ENCODE measurements around the gene HUNK. TPM values are rescaled to one million over a fixed set of nuclear protein-coding genes. Genes with fewer than 3 reads are reported as not detected.

Gene HUNK
- total and polyA plus RNA-seq, 2 of the 8 experiments (the other 6 are each of a cell fraction or from before 2014, with no cell fraction given), result 1.9 to 10.2 TPM

- TF ChIP-seq TCF12 (IDR thresholded peaks at IDR 0.05; ENCODE audit: low read depth, low read length), result 0 out of 2 replicates have a peak, but pooled peaks have one; percentile 17
- TF ChIP-seq CTCF (IDR thresholded peaks at IDR 0.05; ENCODE audit: control extremely low read depth in 1 of 3, insufficient read depth in 1 of 3, low read depth in 1 of 3, low read length in 3 of 3), result peak; percentile 62 to 95 (median 81)
- TF ChIP-seq JUND (IDR thresholded peaks at IDR 0.05; ENCODE audit: low read length), result 0 out of 2 replicates have a peak, but pooled peaks have one; percentile 18
- peak; percentile 19; the same call in 1 of the 2 replicates for TF ChIP-seq E2F6 (IDR thresholded peaks at IDR 0.05)
- no peak for TF ChIP-seq EP300 (IDR thresholded peaks at IDR 0.05; ENCODE audit: borderline replicate concordance in 1 of 2, low read depth in 2 of 2, low read length in 2 of 2)
- no peak for TF ChIP-seq CEBPB (IDR thresholded peaks at IDR 0.05; ENCODE audit: low read depth, low read length)
- TF ChIP-seq CREB1 (IDR thresholded peaks at IDR 0.05), result no peak
- TF ChIP-seq SP4 (IDR thresholded peaks at IDR 0.05; ENCODE audit: low read length), result no peak
- 0 out of 2 replicates have a peak, but pooled peaks have one; percentile 35 for TF ChIP-seq GABPA (IDR thresholded peaks at IDR 0.05; ENCODE audit: borderline replicate concordance, insufficient read depth, low read length)
- TF ChIP-seq TAF1 (IDR thresholded peaks at IDR 0.05; ENCODE audit: low read depth, low read length), result no peak
- TF ChIP-seq KDM1A (IDR thresholded peaks at IDR 0.05; ENCODE audit: borderline replicate concordance, low read length), result no peak
- TF ChIP-seq CTBP2 (IDR thresholded peaks at IDR 0.05; ENCODE audit: borderline replicate concordance, insufficient read depth, insufficient read length, low read length), result peak; percentile 56
- no peak for TF ChIP-seq CBX5 (IDR thresholded peaks at IDR 0.05; ENCODE audit: low read depth, low read length)
Observed at GRCh38 chr21:31866077-31866511, 6.7 kb upstream of the HUNK start (continued).
